ENCODE results near the gene ARHGAP23. TPM values are rescaled to one million over a fixed set of nuclear protein-coding genes. Genes with fewer than 3 reads are reported as not detected.

Gene ARHGAP23
- total RNA-seq, 4 donors from 2014 or later = 8.2 to 37.7 (median 12.3) TPM

- no peak for TF ChIP-seq CTCF (IDR thresholded peaks at IDR 0.05; ENCODE audit: low read depth)
Measured at GRCh38 chr17:38453951-38454421, 25.7 kb downstream of the ARHGAP23 start.

GRCh38 chr17:38454532-38454931 lies 26.3 kb downstream of the ARHGAP23 start:
- TF ChIP-seq CTCF (IDR thresholded peaks at IDR 0.05; ENCODE audit: low read depth) = no peak

GRCh38 chr17:38455288-38455915 lies 27.1 kb downstream of the ARHGAP23 start:
- no peak for TF ChIP-seq CTCF (IDR thresholded peaks at IDR 0.05; ENCODE audit: low read depth)

GRCh38 chr17:38456031-38456815 lies 28.0 kb downstream of the ARHGAP23 start:
- TF ChIP-seq CTCF (IDR thresholded peaks at IDR 0.05; ENCODE audit: low read depth) = no peak

- no peak for TF ChIP-seq CTCF (IDR thresholded peaks at IDR 0.05; ENCODE audit: low read depth)
Measured at GRCh38 chr17:38457577-38458371, 29.5 kb downstream of the ARHGAP23 start.

- no peak for TF ChIP-seq CTCF (IDR thresholded peaks at IDR 0.05; ENCODE audit: low read depth)
Measured at GRCh38 chr17:38458521-38458920, 30.3 kb downstream of the ARHGAP23 start.

GRCh38 chr17:38459567-38459966 lies 31.3 kb downstream of the ARHGAP23 start:
- TF ChIP-seq CTCF (IDR thresholded peaks at IDR 0.05; ENCODE audit: low read depth) = no peak

Measured in subcutaneous adipose tissue (tissue), 4 donors.